WTC11 (cell line): ENCODE results near the gene MRPL55. TPM values are rescaled to one million over a fixed set of nuclear protein-coding genes. Genes with fewer than 3 reads are reported as not detected.

Experiments
- ATAC-seq: fragments of 200-7000 bp; cut with Tn5 transposase; 2 replicates; pipeline ENCODE4 v1.10.0; 2021; ENCODE audit warnings: mild to moderate bottlenecking, moderate library complexity
- CTCF ChIA-PET: fragments of 300-600 bp; sonication (Branson Sonifier 250); formaldehyde crosslinking; loops from one replicate; lab custom pipeline; 2021; ENCODE audit warnings: antibody characterized with exemption; lab: Charles Lee
- POLR2A ChIA-PET: fragments of 350-600 bp; sonication (Branson Sonifier 250); formaldehyde crosslinking; loops from one replicate; lab custom pipeline; 2021; ENCODE audit warnings: antibody characterized with exemption; lab: Charles Lee
- DNase-seq: peaks from one replicate; pipeline ENCODE4 v3.0.0; 2021; ENCODE audit warnings: low spot score
- H3K27ac Mint-ChIP-seq: 2 replicates; pipeline ENCODE4 v1.8.0; 2021; ENCODE audit warnings: mixed read lengths
- H3K27me3 Mint-ChIP-seq: 2 replicates; pipeline ENCODE4 v1.8.0; 2021; ENCODE audit warnings: low read depth, mild to moderate bottlenecking, moderate library complexity, mixed read lengths
- H3K36me3 Mint-ChIP-seq: 2 replicates; pipeline ENCODE4 v1.8.0; 2021; ENCODE audit warnings: mixed read lengths
- H3K4me1 Mint-ChIP-seq: 2 replicates; pipeline ENCODE4 v1.8.0; 2022; ENCODE audit warnings: mixed read lengths
- H3K4me3 Mint-ChIP-seq: 2 replicates; pipeline ENCODE4 v1.8.0; 2021; ENCODE audit warnings: mild to moderate bottlenecking, moderate library complexity, mixed read lengths
- H3K9me3 Mint-ChIP-seq: 2 replicates; pipeline ENCODE4 v1.8.0; 2021; ENCODE audit warnings: mixed read lengths
- CREM ChIP-seq: sonication (generic); formaldehyde crosslinking; IDR thresholded peaks from 2 replicates; pipeline ENCODE4 v1.8.1; 2022; ENCODE audit warnings: mild to moderate bottlenecking, missing genetic modification reagents, moderate library complexity
- GABPB1 ChIP-seq: sonication (generic); formaldehyde crosslinking; IDR thresholded peaks from 2 replicates; pipeline ENCODE4 v1.8.1; 2023; ENCODE audit warnings: mild to moderate bottlenecking, missing genetic modification reagents
- IRF2 ChIP-seq: sonication (generic); formaldehyde crosslinking; IDR thresholded peaks from 2 replicates; pipeline ENCODE4 v1.8.0; 2022; ENCODE audit warnings: low read depth, missing genetic modification reagents, borderline replicate concordance
- JAZF1 ChIP-seq: fragments of 250-450 bp; sonication (Bioruptor Pico); IDR thresholded peaks from 2 replicates; pipeline ENCODE4 v1.9.0; 2021; ENCODE audit warnings: moderate library complexity, mild to moderate bottlenecking, inconsistent platforms
- JUN ChIP-seq: sonication (generic); formaldehyde crosslinking; IDR thresholded peaks from 2 replicates; pipeline ENCODE4 v1.8.0; 2023; ENCODE audit warnings: mild to moderate bottlenecking, missing genetic modification reagents
- MLX ChIP-seq: sonication (generic); formaldehyde crosslinking; IDR thresholded peaks from 2 replicates; pipeline ENCODE4 v1.8.1; 2023; ENCODE audit warnings: mild to moderate bottlenecking, missing genetic modification reagents, moderate library complexity
- MXD4 ChIP-seq: fragments of 250-450 bp; sonication (Bioruptor Pico); IDR thresholded peaks from 2 replicates; pipeline ENCODE4 v1.8.0; 2021; ENCODE audit warnings: mild to moderate bottlenecking, moderate library complexity, borderline replicate concordance
- MYBL2 ChIP-seq: sonication (generic); formaldehyde crosslinking; IDR thresholded peaks from 2 replicates; pipeline ENCODE4 v1.8.1; 2023; ENCODE audit warnings: mild to moderate bottlenecking, moderate library complexity, missing genetic modification reagents
- NFYB ChIP-seq: sonication (generic); formaldehyde crosslinking; conservative IDR thresholded peaks from 2 replicates; pipeline ENCODE4 v1.8.0; 2022; ENCODE audit warnings: low read depth, missing genetic modification reagents
- RORB ChIP-seq: fragments of 250-450 bp; sonication (Bioruptor Pico); IDR thresholded peaks from 2 replicates; pipeline ENCODE4 v1.9.0; 2021; ENCODE audit warnings: mild to moderate bottlenecking
- SMAD4 ChIP-seq: sonication (generic); formaldehyde crosslinking; IDR thresholded peaks from 2 replicates; pipeline ENCODE4 v1.8.0; 2022; ENCODE audit warnings: mild to moderate bottlenecking, missing genetic modification reagents
- TCF7 ChIP-seq: sonication (generic); formaldehyde crosslinking; IDR thresholded peaks from 2 replicates; pipeline ENCODE4 v1.8.0; 2022; ENCODE audit warnings: mild to moderate bottlenecking, low read depth, missing genetic modification reagents, moderate library complexity
- TEAD1 ChIP-seq: sonication (generic); formaldehyde crosslinking; IDR thresholded peaks from 2 replicates; pipeline ENCODE4 v1.8.0; 2022; ENCODE audit warnings: mild to moderate bottlenecking, missing genetic modification reagents
- TEAD4 ChIP-seq: sonication (generic); formaldehyde crosslinking; IDR thresholded peaks from 2 replicates; pipeline ENCODE4 v1.8.0; 2022; ENCODE audit warnings: mild to moderate bottlenecking, missing genetic modification reagents
- ZNF532 ChIP-seq: fragments of 250-450 bp; sonication (Bioruptor Pico); IDR thresholded peaks from 2 replicates; pipeline ENCODE4 v1.9.0; 2021; ENCODE audit warnings: mild to moderate bottlenecking, borderline replicate concordance
- total RNA-seq: library from RNA; stranded (reverse); gene quantifications from 3 replicates; pipeline ENCODE4 v1.2.3, GENCODE V29; 2021
- TF ChIP-seq, protein P1 (sequence below): fragments of 250-450 bp; sonication (Bioruptor Pico); IDR thresholded peaks from 2 replicates; pipeline ENCODE4 v1.8.0; 2021; ENCODE audit warnings: mild to moderate bottlenecking
- TF ChIP-seq, protein P2 (sequence below): fragments of 250-450 bp; sonication (Bioruptor Pico); IDR thresholded peaks from 2 replicates; pipeline ENCODE4 v1.9.0; 2021; ENCODE audit warnings: mild to moderate bottlenecking
- TF ChIP-seq, protein P3 (sequence below): sonication (generic); formaldehyde crosslinking; IDR thresholded peaks from 2 replicates; pipeline ENCODE4 v1.8.1; 2023; ENCODE audit warnings: mild to moderate bottlenecking, missing genetic modification reagents, borderline replicate concordance
- TF ChIP-seq, protein P4 (sequence below): sonication (generic); formaldehyde crosslinking; IDR thresholded peaks from 2 replicates; pipeline ENCODE4 v1.8.0; 2023; ENCODE audit warnings: missing genetic modification reagents
- TF ChIP-seq, protein P5 (sequence below): fragments of 250-450 bp; sonication (Bioruptor Pico); IDR thresholded peaks from 2 replicates; pipeline ENCODE4 v1.9.0; 2021; ENCODE audit warnings: mild to moderate bottlenecking

Gene MRPL55
- total RNA-seq, 1 experiment from 2014 or later, result 66.9 TPM

DNA sequence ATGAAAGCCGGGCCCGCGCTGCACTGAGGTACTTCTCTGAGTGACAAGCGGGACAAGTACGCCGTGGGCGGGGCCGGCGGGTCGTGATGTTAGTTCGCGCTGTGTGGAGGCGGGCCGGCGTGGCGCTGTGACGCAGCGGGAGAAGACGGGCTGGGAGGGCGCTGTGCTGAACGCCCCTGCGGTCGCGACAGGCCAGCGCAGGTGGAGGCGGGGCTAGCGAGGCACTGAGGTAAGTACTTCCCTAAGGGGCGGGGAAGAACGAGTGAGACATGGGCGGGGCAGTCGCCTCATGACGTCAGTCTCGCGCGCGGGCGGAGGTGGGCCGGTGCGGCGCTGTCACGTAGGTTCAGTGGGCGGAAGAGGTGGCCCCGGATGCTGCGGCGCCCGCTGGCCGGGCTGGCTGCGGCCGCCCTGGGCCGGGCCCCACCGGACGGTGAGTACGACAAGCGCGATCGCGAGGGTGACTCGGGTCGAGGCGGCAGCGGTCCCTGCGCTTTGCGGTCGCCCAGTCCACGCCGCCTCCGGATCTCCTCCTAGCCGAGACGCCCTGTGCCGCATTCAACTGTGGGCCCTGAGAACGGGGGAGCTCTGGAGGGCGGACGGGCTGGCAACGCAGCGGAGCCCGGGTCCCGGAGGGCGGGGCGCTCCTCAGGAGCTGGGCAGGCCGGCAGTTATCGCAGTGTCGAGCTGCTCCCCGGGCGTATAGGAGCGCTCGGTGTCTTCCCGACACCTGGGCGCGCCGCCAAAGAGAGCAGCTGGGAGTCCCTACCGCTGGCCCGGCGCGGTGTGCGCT, 31.0 kb upstream of the MRPL55 start, which contains the start of gene GUK1:
Gene GUK1, plus strand, starts transcription at position 349 of the 793 bp plus-strand sequence. Its CDS starts 24 bp downstream, at position 373.
- ChIA-PET CTCF (interaction anchor here (0.5 to 2.7 kb wide), 6 partner anchors 9 to 241 kb away, joined by 3 to 14 read pairs (median 4); partner anchors contain the start of genes GJC2 and IBA57), POLR2A (interaction anchor here (1.1 kb wide), 1 partner anchor 9 kb away, joined by 3 read pairs; no protein-coding TSS in a partner anchor)
- Mint-ChIP-seq H3K4me1 (peaks cover 7% of the 10 kb centered on the region; the same call in 1 of the 2 replicates), H3K36me3 (no peaks in the 10 kb centered on the region), H3K27ac (peak within 1 kb of the TSS; percentile 94), H3K9me3 (no peaks in the 10 kb centered on the region), H3K4me3 (peak within 1 kb of the TSS; percentile 88), H3K27me3 (peaks cover 34% of the 10 kb centered on the region)
- peak; percentile 98 for ATAC-seq
- DNase-seq, result peak; percentile 100
- TF ChIP-seq GABPB1 (peak; percentile 43; the same call in 1 of the 2 replicates), NFYB (CRISPR knock-in tag) (peak; percentile 58), CREM (CRISPR knock-in tag) (peak; percentile 92), JUN (no peak), ZNF532 (no peak), TEAD4 (CRISPR knock-in tag) (no peak), RORB (CRISPR knock-in tag) (no peak), SMAD4 (CRISPR knock-in tag) (no peak), MXD4 (no peak), IRF2 (CRISPR knock-in tag) (no peak), TEAD1 (CRISPR knock-in tag) (no peak), MYBL2 (peak; percentile 91), JAZF1 (CRISPR knock-in tag) (no peak), MLX (CRISPR knock-in tag) (no peak), TCF7 (no peak)
- TF ChIP-seq, protein P1, sequence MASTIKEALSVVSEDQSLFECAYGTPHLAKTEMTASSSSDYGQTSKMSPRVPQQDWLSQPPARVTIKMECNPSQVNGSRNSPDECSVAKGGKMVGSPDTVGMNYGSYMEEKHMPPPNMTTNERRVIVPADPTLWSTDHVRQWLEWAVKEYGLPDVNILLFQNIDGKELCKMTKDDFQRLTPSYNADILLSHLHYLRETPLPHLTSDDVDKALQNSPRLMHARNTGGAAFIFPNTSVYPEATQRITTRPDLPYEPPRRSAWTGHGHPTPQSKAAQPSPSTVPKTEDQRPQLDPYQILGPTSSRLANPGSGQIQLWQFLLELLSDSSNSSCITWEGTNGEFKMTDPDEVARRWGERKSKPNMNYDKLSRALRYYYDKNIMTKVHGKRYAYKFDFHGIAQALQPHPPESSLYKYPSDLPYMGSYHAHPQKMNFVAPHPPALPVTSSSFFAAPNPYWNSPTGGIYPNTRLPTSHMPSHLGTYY (CRISPR knock-in tag), result no peak
- TF ChIP-seq, protein P2, sequence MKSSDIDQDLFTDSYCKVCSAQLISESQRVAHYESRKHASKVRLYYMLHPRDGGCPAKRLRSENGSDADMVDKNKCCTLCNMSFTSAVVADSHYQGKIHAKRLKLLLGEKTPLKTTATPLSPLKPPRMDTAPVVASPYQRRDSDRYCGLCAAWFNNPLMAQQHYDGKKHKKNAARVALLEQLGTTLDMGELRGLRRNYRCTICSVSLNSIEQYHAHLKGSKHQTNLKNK (CRISPR knock-in tag), result no peak
- TF ChIP-seq, protein P3, sequence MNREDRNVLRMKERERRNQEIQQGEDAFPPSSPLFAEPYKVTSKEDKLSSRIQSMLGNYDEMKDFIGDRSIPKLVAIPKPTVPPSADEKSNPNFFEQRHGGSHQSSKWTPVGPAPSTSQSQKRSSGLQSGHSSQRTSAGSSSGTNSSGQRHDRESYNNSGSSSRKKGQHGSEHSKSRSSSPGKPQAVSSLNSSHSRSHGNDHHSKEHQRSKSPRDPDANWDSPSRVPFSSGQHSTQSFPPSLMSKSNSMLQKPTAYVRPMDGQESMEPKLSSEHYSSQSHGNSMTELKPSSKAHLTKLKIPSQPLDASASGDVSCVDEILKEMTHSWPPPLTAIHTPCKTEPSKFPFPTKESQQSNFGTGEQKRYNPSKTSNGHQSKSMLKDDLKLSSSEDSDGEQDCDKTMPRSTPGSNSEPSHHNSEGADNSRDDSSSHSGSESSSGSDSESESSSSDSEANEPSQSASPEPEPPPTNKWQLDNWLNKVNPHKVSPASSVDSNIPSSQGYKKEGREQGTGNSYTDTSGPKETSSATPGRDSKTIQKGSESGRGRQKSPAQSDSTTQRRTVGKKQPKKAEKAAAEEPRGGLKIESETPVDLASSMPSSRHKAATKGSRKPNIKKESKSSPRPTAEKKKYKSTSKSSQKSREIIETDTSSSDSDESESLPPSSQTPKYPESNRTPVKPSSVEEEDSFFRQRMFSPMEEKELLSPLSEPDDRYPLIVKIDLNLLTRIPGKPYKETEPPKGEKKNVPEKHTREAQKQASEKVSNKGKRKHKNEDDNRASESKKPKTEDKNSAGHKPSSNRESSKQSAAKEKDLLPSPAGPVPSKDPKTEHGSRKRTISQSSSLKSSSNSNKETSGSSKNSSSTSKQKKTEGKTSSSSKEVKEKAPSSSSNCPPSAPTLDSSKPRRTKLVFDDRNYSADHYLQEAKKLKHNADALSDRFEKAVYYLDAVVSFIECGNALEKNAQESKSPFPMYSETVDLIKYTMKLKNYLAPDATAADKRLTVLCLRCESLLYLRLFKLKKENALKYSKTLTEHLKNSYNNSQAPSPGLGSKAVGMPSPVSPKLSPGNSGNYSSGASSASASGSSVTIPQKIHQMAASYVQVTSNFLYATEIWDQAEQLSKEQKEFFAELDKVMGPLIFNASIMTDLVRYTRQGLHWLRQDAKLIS, result no peak
- TF ChIP-seq, protein P4, sequence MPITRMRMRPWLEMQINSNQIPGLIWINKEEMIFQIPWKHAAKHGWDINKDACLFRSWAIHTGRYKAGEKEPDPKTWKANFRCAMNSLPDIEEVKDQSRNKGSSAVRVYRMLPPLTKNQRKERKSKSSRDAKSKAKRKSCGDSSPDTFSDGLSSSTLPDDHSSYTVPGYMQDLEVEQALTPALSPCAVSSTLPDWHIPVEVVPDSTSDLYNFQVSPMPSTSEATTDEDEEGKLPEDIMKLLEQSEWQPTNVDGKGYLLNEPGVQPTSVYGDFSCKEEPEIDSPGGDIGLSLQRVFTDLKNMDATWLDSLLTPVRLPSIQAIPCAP, result no peak
- TF ChIP-seq, protein P5, sequence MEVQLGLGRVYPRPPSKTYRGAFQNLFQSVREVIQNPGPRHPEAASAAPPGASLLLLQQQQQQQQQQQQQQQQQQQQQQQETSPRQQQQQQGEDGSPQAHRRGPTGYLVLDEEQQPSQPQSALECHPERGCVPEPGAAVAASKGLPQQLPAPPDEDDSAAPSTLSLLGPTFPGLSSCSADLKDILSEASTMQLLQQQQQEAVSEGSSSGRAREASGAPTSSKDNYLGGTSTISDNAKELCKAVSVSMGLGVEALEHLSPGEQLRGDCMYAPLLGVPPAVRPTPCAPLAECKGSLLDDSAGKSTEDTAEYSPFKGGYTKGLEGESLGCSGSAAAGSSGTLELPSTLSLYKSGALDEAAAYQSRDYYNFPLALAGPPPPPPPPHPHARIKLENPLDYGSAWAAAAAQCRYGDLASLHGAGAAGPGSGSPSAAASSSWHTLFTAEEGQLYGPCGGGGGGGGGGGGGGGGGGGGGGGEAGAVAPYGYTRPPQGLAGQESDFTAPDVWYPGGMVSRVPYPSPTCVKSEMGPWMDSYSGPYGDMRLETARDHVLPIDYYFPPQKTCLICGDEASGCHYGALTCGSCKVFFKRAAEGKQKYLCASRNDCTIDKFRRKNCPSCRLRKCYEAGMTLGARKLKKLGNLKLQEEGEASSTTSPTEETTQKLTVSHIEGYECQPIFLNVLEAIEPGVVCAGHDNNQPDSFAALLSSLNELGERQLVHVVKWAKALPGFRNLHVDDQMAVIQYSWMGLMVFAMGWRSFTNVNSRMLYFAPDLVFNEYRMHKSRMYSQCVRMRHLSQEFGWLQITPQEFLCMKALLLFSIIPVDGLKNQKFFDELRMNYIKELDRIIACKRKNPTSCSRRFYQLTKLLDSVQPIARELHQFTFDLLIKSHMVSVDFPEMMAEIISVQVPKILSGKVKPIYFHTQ (CRISPR knock-in tag), result no peak
